PC-3 (cell line): Measurements from ENCODE around the gene CCDC63.

Experiments
- CTCF ChIP-seq: fragments of 300-600 bp; sonication (generic); conservative IDR thresholded peaks from 2 replicates; pipeline ENCODE4 v1.5.1; 2017; ENCODE audit warnings: antibody characterized with exemption, low read depth, mild to moderate bottlenecking, low read length
- EZH2 ChIP-seq: fragments of 300-600 bp; sonication (generic); IDR thresholded peaks from one replicate; pipeline ENCODE4 v1.6.1; 2017; ENCODE audit warnings: antibody characterized with exemption, mild to moderate bottlenecking, low read length; ENCODE audit not compliant: unreplicated experiment

GRCh38 chr12:110845339-110845682, 1.5 kb upstream of the CCDC63 start:
- TF ChIP-seq CTCF (no peak), EZH2 (no peak)
